ENCODE data around the gene GMFB. TPM values are rescaled to one million over a fixed set of nuclear protein-coding genes. Genes with fewer than 3 reads are reported as not detected.

Gene GMFB
- total RNA-seq, 1 experiment from 2014 or later = 53.8 TPM

GRCh38 chr14:54488318-54488645 lies 498 bp downstream of the GMFB start:
- POLR2A ChIA-PET = interaction anchor here (0.8 to 3.6 kb wide), 2 partner anchors 20 to 21 kb away, joined by 4 to 16 read pairs; partner anchors contain the start of gene CGRRF1
- intact Hi-C loops (cut with micrococcal nuclease) = loop anchor here (5.0 kb wide), 1 partner anchor 284 kb away; no protein-coding TSS in a partner anchor
- H3K36me3 ChIP-seq (ENCODE audit: control insufficient read depth in 1 of 2, insufficient read depth in 2 of 2, low read length in 2 of 2) = peaks cover 0 to 3% of the 10 kb centered on the region in 2 experiments; a peak in 3 of 4 replicates
- H2AFZ ChIP-seq (ENCODE audit: low read depth, low read length, poor library complexity, severe bottlenecking) = no peak overlapping the region
- peaks cover 17 to 33% of the 10 kb centered on the region in 2 experiments for H3K4me1 ChIP-seq (ENCODE audit: control insufficient read depth in 1 of 2, insufficient read depth in 2 of 2, low read length in 2 of 2)
- no peaks in the 10 kb centered on the region for H3K27me3 ChIP-seq (ENCODE audit: insufficient read depth, low read length)
- BruUV-seq (replicated peaks) = TSS peak; percentile 92
- peak overlapping the region; percentile 87 for H3K4me2 ChIP-seq (ENCODE audit: low read length)
- no peak for DNase-seq (ENCODE audit: low read depth, low spot score)
- no peaks in the 10 kb centered on the region for H3K9me3 ChIP-seq (ENCODE audit: control insufficient read depth in 1 of 2, insufficient read depth in 1 of 2, low read depth in 1 of 2, low read length in 2 of 2)
- RAD21 ChIA-PET (ENCODE audit: low non-redundant PET in 1 of 2, low total read pairs in 2 of 2, uncharacterized antibody in 2 of 2, unreplicated experiment in 2 of 2) = interaction anchor here in 1 of 2 experiments (0.6 kb wide), 1 partner anchor 76 kb away, joined by 4 read pairs; no protein-coding TSS in a partner anchor
- TF ChIP-seq, protein P1, sequence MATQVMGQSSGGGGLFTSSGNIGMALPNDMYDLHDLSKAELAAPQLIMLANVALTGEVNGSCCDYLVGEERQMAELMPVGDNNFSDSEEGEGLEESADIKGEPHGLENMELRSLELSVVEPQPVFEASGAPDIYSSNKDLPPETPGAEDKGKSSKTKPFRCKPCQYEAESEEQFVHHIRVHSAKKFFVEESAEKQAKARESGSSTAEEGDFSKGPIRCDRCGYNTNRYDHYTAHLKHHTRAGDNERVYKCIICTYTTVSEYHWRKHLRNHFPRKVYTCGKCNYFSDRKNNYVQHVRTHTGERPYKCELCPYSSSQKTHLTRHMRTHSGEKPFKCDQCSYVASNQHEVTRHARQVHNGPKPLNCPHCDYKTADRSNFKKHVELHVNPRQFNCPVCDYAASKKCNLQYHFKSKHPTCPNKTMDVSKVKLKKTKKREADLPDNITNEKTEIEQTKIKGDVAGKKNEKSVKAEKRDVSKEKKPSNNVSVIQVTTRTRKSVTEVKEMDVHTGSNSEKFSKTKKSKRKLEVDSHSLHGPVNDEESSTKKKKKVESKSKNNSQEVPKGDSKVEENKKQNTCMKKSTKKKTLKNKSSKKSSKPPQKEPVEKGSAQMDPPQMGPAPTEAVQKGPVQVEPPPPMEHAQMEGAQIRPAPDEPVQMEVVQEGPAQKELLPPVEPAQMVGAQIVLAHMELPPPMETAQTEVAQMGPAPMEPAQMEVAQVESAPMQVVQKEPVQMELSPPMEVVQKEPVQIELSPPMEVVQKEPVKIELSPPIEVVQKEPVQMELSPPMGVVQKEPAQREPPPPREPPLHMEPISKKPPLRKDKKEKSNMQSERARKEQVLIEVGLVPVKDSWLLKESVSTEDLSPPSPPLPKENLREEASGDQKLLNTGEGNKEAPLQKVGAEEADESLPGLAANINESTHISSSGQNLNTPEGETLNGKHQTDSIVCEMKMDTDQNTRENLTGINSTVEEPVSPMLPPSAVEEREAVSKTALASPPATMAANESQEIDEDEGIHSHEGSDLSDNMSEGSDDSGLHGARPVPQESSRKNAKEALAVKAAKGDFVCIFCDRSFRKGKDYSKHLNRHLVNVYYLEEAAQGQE (IDR thresholded peaks at IDR 0.05; ENCODE audit: low read depth) = no peak
- TF ChIP-seq CTCF (IDR thresholded peaks at IDR 0.05 in 2 of 3, conservative IDR thresholded peaks at IDR 0.05 in 1 of 3; ENCODE audit: borderline replicate concordance in 1 of 3, insufficient read depth in 1 of 3, low read depth in 2 of 3, low read length in 2 of 3) = peak in 2 of 3 experiments; percentile 16 to 20; a peak in 3 of 6 replicates
- CTCF ChIA-PET = interaction anchor here (0.7 to 1.5 kb wide), 6 partner anchors 16 to 318 kb away, joined by 3 to 4 read pairs (median 3); partner anchors contain the start of gene CGRRF1
- peak overlapping the region; percentile 96 for H3K27ac ChIP-seq (ENCODE audit: low read depth, low read length)
- H3K9me2 ChIP-seq (ENCODE audit: insufficient read depth) = no peaks in the 10 kb centered on the region
- 0 out of 2 replicates have a peak, but pooled peaks cover 4% of the 10 kb centered on the region for H4K20me1 ChIP-seq (ENCODE audit: insufficient read depth)
- ATAC-seq = peak; percentile 54
- peaks cover 53% of the 10 kb centered on the region for H3K79me2 ChIP-seq (ENCODE audit: insufficient read depth, low read length)
- H3K9ac ChIP-seq (ENCODE audit: low read length) = peak overlapping the region; percentile 81
- H3K4me3 ChIP-seq (replicated peaks in 1 of 2; ENCODE audit: low read depth in 1 of 2, low read length in 2 of 2) = peak overlapping the region; percentile 87 to 94
